ENCODE measurements around the gene DDAH2. TPM values are rescaled to one million over a fixed set of nuclear protein-coding genes. Genes with fewer than 3 reads are reported as not detected.

Gene DDAH2
- total RNA-seq, 1 donor from 2014 or later = 145 TPM

GRCh38 chr6:31762356-31762755 is 33.3 kb upstream of the DDAH2 start, which contains the start of gene SAPCD1:
Gene SAPCD1 (plus strand): TSS chr6:31762656. CDS start chr6:31763055, 399 bp downstream.
- Mint-ChIP-seq H3K27ac (ENCODE audit: unreplicated experiment) (peak within 1 kb of the TSS; percentile 91), H3K36me3 (ENCODE audit: low read depth, unreplicated experiment) (peaks cover 24% of the 10 kb centered on the region), H3K4me1 (ENCODE audit: unreplicated experiment) (peaks cover 18% of the 10 kb centered on the region), H3K4me3 (ENCODE audit: unreplicated experiment) (peak within 1 kb of the TSS; percentile 78), H3K9me3 (ENCODE audit: unreplicated experiment) (no peaks in the 10 kb centered on the region), H3K27me3 (ENCODE audit: unreplicated experiment) (peaks cover 7% of the 10 kb centered on the region)
- TF ChIP-seq CTCF (IDR thresholded peaks at IDR 0.05; ENCODE audit: unreplicated experiment) = no peak
- no peak for DNase-seq (ENCODE audit: low spot score)

GRCh38 chr6:31761343-31761742 is 32.2 kb upstream of the DDAH2 start:
- peaks cover 7% of the 10 kb centered on the region for H3K27me3 Mint-ChIP-seq (ENCODE audit: unreplicated experiment)
- H3K4me1 Mint-ChIP-seq (ENCODE audit: unreplicated experiment) = peaks cover 13% of the 10 kb centered on the region
- DNase-seq (ENCODE audit: low spot score) = no peak
- no peak overlapping the region for H3K27ac Mint-ChIP-seq (ENCODE audit: unreplicated experiment)
- H3K9me3 Mint-ChIP-seq (ENCODE audit: unreplicated experiment) = no peaks in the 10 kb centered on the region
- no peak overlapping the region for H3K4me3 Mint-ChIP-seq (ENCODE audit: unreplicated experiment)
- peaks cover 24% of the 10 kb centered on the region for H3K36me3 Mint-ChIP-seq (ENCODE audit: low read depth, unreplicated experiment)
- TF ChIP-seq CTCF (IDR thresholded peaks at IDR 0.05; ENCODE audit: unreplicated experiment) = no peak

- Mint-ChIP-seq H3K4me3 (ENCODE audit: unreplicated experiment) (peak overlapping the region; percentile 67), H3K4me1 (ENCODE audit: unreplicated experiment) (peaks cover 13% of the 10 kb centered on the region), H3K27ac (ENCODE audit: unreplicated experiment) (no peak overlapping the region), H3K9me3 (ENCODE audit: unreplicated experiment) (no peaks in the 10 kb centered on the region), H3K27me3 (ENCODE audit: unreplicated experiment) (peaks cover 7% of the 10 kb centered on the region), H3K36me3 (ENCODE audit: low read depth, unreplicated experiment) (peaks cover 24% of the 10 kb centered on the region)
- DNase-seq (ENCODE audit: low spot score) = no peak
- no peak for TF ChIP-seq CTCF (IDR thresholded peaks at IDR 0.05; ENCODE audit: unreplicated experiment)
Measured at GRCh38 chr6:31760790-31761189, 31.7 kb upstream of the DDAH2 start.

GRCh38 chr6:31758281-31758680 is 29.2 kb upstream of the DDAH2 start:
- no peak for TF ChIP-seq CTCF (IDR thresholded peaks at IDR 0.05; ENCODE audit: unreplicated experiment)
- H3K4me3 Mint-ChIP-seq (ENCODE audit: unreplicated experiment) = no peak overlapping the region
- H3K9me3 Mint-ChIP-seq (ENCODE audit: unreplicated experiment) = no peaks in the 10 kb centered on the region
- H3K27me3 Mint-ChIP-seq (ENCODE audit: unreplicated experiment) = peaks cover 4% of the 10 kb centered on the region
- H3K27ac Mint-ChIP-seq (ENCODE audit: unreplicated experiment) = no peak overlapping the region
- peaks cover 5% of the 10 kb centered on the region for H3K4me1 Mint-ChIP-seq (ENCODE audit: unreplicated experiment)
- no peak for DNase-seq (ENCODE audit: low spot score)
- H3K36me3 Mint-ChIP-seq (ENCODE audit: low read depth, unreplicated experiment) = peaks cover 17% of the 10 kb centered on the region

- H3K27me3 Mint-ChIP-seq (ENCODE audit: unreplicated experiment) = no peaks in the 10 kb centered on the region
- no peak for TF ChIP-seq CTCF (IDR thresholded peaks at IDR 0.05; ENCODE audit: unreplicated experiment)
- no peak for DNase-seq (ENCODE audit: low spot score)
- no peak overlapping the region for H3K27ac Mint-ChIP-seq (ENCODE audit: unreplicated experiment)
- no peaks in the 10 kb centered on the region for H3K36me3 Mint-ChIP-seq (ENCODE audit: low read depth, unreplicated experiment)
- H3K9me3 Mint-ChIP-seq (ENCODE audit: unreplicated experiment) = no peaks in the 10 kb centered on the region
- H3K4me1 Mint-ChIP-seq (ENCODE audit: unreplicated experiment) = no peaks in the 10 kb centered on the region
- no peak overlapping the region for H3K4me3 Mint-ChIP-seq (ENCODE audit: unreplicated experiment)
Measured at GRCh38 chr6:31752739-31753319, 23.7 kb upstream of the DDAH2 start.
